ENCODE results near the gene TMEM238.

TMEM238 gene

DNA sequence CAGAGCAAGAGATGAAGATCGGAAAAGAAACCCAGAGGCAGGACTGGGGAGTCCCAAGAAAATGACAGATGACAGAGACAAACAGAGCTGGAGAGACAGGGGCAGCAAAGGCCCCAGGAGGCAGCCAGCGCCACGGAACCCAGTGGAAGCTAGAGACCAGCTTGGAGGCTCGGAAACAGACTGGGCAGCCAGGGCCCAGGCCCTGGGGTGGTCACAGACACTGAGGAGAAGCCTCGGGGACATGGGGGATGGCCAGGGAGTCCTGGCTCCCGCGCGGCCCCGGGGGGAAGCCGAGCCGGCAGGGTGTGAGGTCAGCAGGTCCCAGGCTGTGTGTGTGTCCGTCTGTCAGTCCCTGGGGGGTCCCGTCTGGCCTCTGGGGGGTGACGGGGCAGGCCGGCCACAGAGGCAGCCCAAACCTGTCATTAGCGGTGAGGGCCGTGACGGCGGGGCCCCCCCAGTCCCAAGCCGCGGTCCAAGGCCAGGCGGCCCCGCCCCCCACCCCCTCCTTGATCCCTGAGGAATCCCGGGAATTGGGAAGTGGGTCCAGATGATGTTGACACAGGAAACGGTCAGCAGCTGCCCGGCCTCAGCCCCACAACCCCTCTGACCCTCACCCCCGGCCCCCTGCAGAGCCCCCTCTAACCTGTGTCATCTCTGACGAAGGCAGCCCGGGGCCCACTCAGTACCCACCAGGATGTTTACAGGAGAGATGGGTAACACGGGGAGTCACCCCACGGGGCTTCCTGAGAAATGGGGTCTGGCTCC, 9.9 kb downstream of the TMEM238 start:
- H3K4me3 ChIP-seq (ENCODE audit: low read depth, low read length): no peak overlapping the region
- no peak for TF ChIP-seq CTCF (IDR thresholded peaks at IDR 0.05; ENCODE audit: low read depth, low read length)

GRCh38 chr19:55373306-55373992, 10.6 kb downstream of the TMEM238 start:
- H3K4me3 ChIP-seq (ENCODE audit: low read depth, low read length): no peak overlapping the region
- TF ChIP-seq CTCF (IDR thresholded peaks at IDR 0.05; ENCODE audit: low read depth, low read length): no peak

DNA sequence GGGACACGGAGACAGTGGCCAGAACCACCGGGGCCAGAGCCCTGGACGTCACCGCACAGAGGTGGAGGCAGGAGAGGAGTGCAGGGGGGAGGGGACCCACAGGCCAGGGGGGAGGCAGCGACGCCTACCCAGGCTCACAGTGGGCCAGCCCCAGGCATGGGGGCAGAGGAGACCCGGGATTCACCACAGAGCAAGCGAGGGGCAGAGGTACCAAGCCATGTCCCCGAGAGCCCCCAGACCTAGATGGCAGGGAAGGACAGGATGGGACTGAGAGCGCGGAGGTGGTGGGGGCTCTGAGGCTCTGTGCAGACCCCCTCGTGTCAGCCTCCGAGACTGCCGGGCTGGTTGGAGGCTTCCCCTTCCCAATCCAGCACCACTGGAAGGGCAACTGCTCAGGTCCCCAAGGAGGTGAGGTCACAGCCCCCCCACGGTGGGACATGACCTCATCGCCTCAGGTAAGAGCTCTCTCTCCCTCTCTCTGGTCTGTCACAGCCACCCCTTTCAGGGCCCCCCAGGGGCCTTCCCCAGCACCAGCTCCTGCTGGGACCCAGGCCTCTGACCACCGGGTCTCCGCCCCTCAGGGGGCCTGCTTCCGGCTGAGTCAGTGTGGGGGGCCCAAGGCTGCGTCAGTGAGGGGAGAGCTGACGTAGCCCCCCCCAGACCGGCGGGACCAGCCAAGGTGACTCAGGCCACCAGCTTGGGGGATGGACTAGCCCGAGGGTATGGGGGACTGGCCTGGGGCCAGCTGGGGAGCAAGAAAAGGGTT, 11.6 kb downstream of the TMEM238 start:
- no peak overlapping the region for H3K4me3 ChIP-seq (ENCODE audit: low read depth, low read length)
- no peak for TF ChIP-seq CTCF (IDR thresholded peaks at IDR 0.05; ENCODE audit: low read depth, low read length)

DNA sequence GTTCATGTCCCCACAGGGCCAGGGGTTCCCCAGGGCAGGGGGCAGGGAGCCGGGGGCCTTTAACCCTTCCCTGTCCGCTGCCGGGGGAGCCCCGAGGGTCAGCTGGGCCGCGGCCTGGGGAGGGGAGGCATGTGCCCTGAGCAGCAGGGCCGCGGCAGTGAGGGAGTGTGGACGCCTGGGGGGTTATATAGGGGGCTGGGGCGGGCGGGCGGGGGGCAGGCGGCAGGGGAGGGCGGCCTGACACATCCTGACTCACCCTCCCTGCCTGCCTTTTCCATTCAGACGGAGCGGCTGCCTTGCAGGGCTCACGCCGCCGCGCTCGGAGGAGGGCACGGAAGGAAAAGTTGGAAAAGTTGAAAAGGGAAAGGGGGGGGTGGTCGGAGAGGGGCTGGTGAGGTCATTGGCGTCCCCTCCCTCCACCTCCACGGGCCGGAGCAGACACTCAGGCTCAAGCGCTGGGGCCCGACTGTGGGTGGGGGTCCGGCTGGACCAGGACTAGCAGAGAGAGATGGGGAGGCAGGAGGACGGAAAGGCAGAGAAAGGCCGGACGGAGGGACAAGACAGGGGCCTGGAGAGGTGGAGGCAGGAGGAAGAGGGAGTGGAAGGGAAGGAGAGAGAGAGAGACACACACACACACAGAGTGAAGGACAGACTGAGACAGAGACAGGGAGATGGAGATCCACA, 13.6 kb downstream of the TMEM238 start, which contains the start of gene IL11:
IL11 (minus strand) TSS at position 159 of the 684 bp plus-strand sequence; CDS start at position 6, 153 bp downstream.
- H3K4me3 ChIP-seq (ENCODE audit: low read depth, low read length): peak within 1 kb of the TSS; percentile 86
- TF ChIP-seq CTCF (IDR thresholded peaks at IDR 0.05; ENCODE audit: low read depth, low read length): no peak

DNA sequence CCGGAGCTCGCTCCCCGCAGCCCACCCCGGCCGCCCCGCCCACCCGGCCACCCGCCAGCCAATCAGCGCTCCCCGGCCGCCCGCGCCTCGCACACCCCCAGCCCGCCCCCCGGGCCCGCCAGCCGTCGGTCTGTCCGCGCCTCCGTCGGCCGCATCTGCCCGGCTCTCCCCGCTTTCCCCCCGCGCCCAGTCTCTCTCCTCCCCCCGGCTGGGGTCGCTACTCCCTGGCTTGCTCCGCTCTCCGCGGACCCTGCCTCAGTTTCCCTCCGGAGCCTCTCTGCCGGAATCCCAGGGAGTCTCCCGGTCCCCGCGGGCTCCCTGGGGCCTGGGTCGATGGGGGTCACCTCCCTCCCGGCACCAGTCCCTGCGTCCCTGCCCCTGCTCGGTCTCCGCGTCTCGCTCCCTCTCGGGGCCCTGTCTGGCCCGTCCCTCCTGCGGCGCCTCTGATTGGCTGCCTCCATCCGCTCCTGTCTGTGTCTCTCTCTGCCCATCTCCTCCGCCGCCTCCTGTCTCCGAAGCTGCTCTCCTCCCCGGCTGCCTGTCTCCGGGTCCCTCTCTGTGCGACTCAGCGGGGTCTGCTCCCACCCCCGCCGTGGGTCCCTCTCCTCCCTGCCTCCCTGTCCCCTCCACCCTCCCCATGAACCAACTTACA, 14.3 kb downstream of the TMEM238 start:
- no peak for TF ChIP-seq CTCF (IDR thresholded peaks at IDR 0.05; ENCODE audit: low read depth, low read length)
- H3K4me3 ChIP-seq (ENCODE audit: low read depth, low read length): peak overlapping the region; percentile 86

DNA sequence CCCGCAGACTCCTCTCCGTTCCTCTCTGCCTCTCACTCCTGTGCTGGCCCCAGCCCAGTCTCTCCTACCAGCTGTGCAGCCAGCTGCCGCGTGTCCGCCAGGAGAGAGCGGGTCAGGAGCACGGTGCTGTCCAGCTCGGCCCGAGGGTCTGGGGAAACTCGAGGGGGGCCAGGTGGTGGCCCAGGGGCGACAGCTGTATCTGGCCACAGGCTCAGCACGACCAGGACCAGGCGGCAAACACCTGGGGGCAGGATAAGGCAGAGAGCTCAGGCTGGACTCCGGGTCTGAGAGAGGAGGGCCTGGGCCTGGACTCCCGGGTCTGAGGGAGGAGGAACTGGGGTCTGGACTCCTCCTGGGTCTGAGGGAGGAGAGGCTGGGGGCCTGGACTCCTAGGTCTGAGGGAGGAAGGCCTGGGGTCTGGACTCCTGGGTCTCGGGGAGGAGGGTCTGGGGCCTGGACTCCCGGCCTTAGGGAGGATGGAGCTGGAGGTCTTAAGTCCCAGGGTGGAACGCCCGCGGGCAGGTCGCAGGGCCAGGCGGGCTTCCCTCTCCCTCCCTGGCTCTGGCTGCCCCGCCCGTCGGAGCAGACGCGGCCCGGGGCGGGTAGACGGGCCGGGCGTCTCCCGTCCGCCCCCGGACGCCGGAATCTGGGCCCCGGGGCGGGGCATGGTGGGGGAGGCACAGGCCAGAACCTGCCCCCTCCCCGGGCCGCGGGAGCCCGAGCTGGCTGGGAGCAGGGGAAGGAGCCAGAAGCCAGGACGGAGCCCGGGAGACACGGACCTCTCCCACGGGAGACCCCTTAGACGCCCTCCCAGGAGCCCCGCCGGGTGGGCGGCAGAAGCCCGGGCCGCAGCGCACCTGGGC, 15.2 kb downstream of the TMEM238 start:
- H3K4me3 ChIP-seq (ENCODE audit: low read depth, low read length): peak overlapping the region; percentile 86
- TF ChIP-seq CTCF (IDR thresholded peaks at IDR 0.05; ENCODE audit: low read depth, low read length): no peak

Measured in WI38 (cell line).